ENCODE results near the gene ID2. TPM values are rescaled to one million over a fixed set of nuclear protein-coding genes. Genes with fewer than 3 reads are reported as not detected.
A peak's percentile ranks its signal among the peaks of the same experiment; 100 is the strongest.

The ID2 gene
- total and polyA plus RNA-seq, 2 of the 13 experiments (the other 11 are each of a cell fraction or from before 2014, with no cell fraction given): 214 to 719 TPM

- TF ChIP-seq ATF2 (CRISPR knock-in tag; IDR thresholded peaks at IDR 0.05) (no peak), ZSCAN5A (CRISPR knock-in tag; IDR thresholded peaks at IDR 0.05; ENCODE audit: borderline replicate concordance) (peak; percentile 77), MEIS2 (CRISPR knock-in tag; IDR thresholded peaks at IDR 0.05) (peak; percentile 81), ZNF446 (CRISPR knock-in tag; IDR thresholded peaks at IDR 0.05) (peak; percentile 85), ZFX (CRISPR knock-in tag; IDR thresholded peaks at IDR 0.05; ENCODE audit: low read depth) (peak; percentile 53; the same call in 1 of the 2 replicates), ZNF264 (CRISPR knock-in tag; IDR thresholded peaks at IDR 0.05) (no peak), ARNTL (CRISPR knock-in tag; IDR thresholded peaks at IDR 0.05) (peak; percentile 75; the same call in 1 of the 2 replicates), DR1 (CRISPR knock-in tag; IDR thresholded peaks at IDR 0.05) (peak; percentile 26; the same call in 1 of the 2 replicates), NFE2L2 (IDR thresholded peaks at IDR 0.05; ENCODE audit: low read length) (no peak), CHCHD3 (CRISPR knock-in tag; IDR thresholded peaks at IDR 0.05) (no peak), PLRG1 (conservative IDR thresholded peaks at IDR 0.05) (no peak), SAP130 (CRISPR knock-in tag; IDR thresholded peaks at IDR 0.05; ENCODE audit: low read depth) (peak; percentile 73), ZNF382 (CRISPR knock-in tag; IDR thresholded peaks at IDR 0.05; ENCODE audit: borderline replicate concordance) (no peak), ZNF792 (CRISPR knock-in tag; IDR thresholded peaks at IDR 0.05) (peak; percentile 49; the same call in 1 of the 2 replicates), SUZ12 (IDR thresholded peaks at IDR 0.05; ENCODE audit: low read depth, low read length) (no peak), ZNF17 (CRISPR knock-in tag; IDR thresholded peaks at IDR 0.05) (peak; percentile 68; the same call in 1 of the 2 replicates), POLR2AphosphoS2 (IDR thresholded peaks at IDR 0.05; ENCODE audit: low read depth, low read length) (peak; percentile 99), ARNT (IDR thresholded peaks at IDR 0.05) (no peak), BATF2 (CRISPR knock-in tag; IDR thresholded peaks at IDR 0.05) (peak; percentile 77; the same call in 1 of the 2 replicates), DRAP1 (CRISPR knock-in tag; IDR thresholded peaks at IDR 0.05) (peak; percentile 34; the same call in 1 of the 2 replicates), TMF1 (CRISPR knock-in tag; IDR thresholded peaks at IDR 0.05; ENCODE audit: low read depth) (0 out of 2 replicates have a peak, but pooled peaks have one; percentile 88), ISL2 (CRISPR knock-in tag; IDR thresholded peaks at IDR 0.05) (peak; percentile 53; the same call in 1 of the 2 replicates), HOMEZ (CRISPR knock-in tag; IDR thresholded peaks at IDR 0.05; ENCODE audit: low read depth) (no peak), FOXK1 (CRISPR knock-in tag; IDR thresholded peaks at IDR 0.05; ENCODE audit: borderline replicate concordance, low read depth) (peak; percentile 34; the same call in 1 of the 2 replicates)
- TF ChIP-seq, protein P1, sequence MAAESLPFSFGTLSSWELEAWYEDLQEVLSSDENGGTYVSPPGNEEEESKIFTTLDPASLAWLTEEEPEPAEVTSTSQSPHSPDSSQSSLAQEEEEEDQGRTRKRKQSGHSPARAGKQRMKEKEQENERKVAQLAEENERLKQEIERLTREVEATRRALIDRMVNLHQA (CRISPR knock-in tag; IDR thresholded peaks at IDR 0.05): no peak
These were observed 3.2 kb downstream of the ID2 start (continued) for GRCh38 chr2:8684878-8685696.

Data from HepG2 (cell line).